Naive thymus-derived CD4-positive, alpha-beta T cell (primary cell): ENCODE data around the gene NFILZ. TPM values are rescaled to one million over a fixed set of nuclear protein-coding genes. Genes with fewer than 3 reads are reported as not detected.
"Not testable (repeated sequence)": the region's sequence is repeated elsewhere in the genome, so short reads cannot be mapped to it uniquely, and the experiment has no call there.

ENCODE experiments used
- ATAC-seq: fragments of 150-1000 bp; cut with Tn5 transposase; 2 replicates; pipeline ENCODE4 v1.10.0; 2021; ENCODE audit warnings: mild to moderate bottlenecking, moderate library complexity
- CTCF ChIA-PET: fragments of 350-600 bp; sonication (Branson Sonifier 250); formaldehyde crosslinking; loops from one replicate; lab custom pipeline; 2021; ENCODE audit warnings: antibody characterized with exemption; lab: Charles Lee
- POLR2A ChIA-PET: fragments of 350-600 bp; sonication (Branson Sonifier 250); formaldehyde crosslinking; loops from one replicate; lab custom pipeline; 2021; ENCODE audit warnings: antibody characterized with exemption, inconsistent platforms; lab: Charles Lee
- DNase-seq, 9 donors: peaks; one replicate each; pipeline versions ENCODE4 v3.0.0 to v3.0.0-alpha.2; 2020 to 2022; ENCODE audit warnings: mixed read lengths in 1 of 9
- H3K27ac ChIP-seq: one replicate; pipeline ENCODE4 v1.7.0; 2013; ENCODE audit warnings: mild to moderate bottlenecking, low read depth, low read length, moderate library complexity
- H3K27me3 ChIP-seq, 2 donors: one replicate each; pipeline ENCODE4 v1.7.0; 2013; ENCODE audit warnings: low read length in 2 of 2, mild to moderate bottlenecking in 2 of 2, moderate library complexity in 2 of 2; ENCODE audit not compliant: control insufficient read depth in 2 of 2, insufficient read depth in 2 of 2
- H3K36me3 ChIP-seq, 3 experiments: 1 replicate in 2 of 3; 2 replicates in 1 of 3; pipeline ENCODE4 v1.7.0; 2013; ENCODE audit warnings: low read length in 3 of 3, mild to moderate bottlenecking in 3 of 3, moderate library complexity in 1 of 3; ENCODE audit not compliant: insufficient read depth in 3 of 3, control insufficient read depth in 2 of 3
- H3K4me1 ChIP-seq, 2 donors: one replicate each; pipeline ENCODE4 v1.7.0; 2013; ENCODE audit warnings: low read length in 2 of 2, mild to moderate bottlenecking in 2 of 2, moderate library complexity in 1 of 2; ENCODE audit not compliant: control insufficient read depth in 2 of 2, insufficient read depth in 2 of 2
- H3K4me3 ChIP-seq: 2 replicates; pipeline ENCODE4 v1.7.0; 2013; ENCODE audit warnings: mild to moderate bottlenecking, low read length
- H3K9me3 ChIP-seq, 3 experiments: 1 replicate in 2 of 3; 2 replicates in 1 of 3; pipeline ENCODE4 v1.7.0; 2013; ENCODE audit warnings: low read length in 3 of 3; ENCODE audit not compliant: control insufficient read depth in 2 of 3
- H3K27ac Mint-ChIP-seq, 9 donors: one replicate each; pipeline ENCODE4 v1.8.0; 2020 to 2022; ENCODE audit warnings: mixed read lengths in 9 of 9, mild to moderate bottlenecking in 8 of 9, moderate library complexity in 5 of 9, inconsistent platforms in 2 of 9
- H3K27me3 Mint-ChIP-seq, 5 donors: one replicate each; pipeline ENCODE4 v1.8.0; 2021 to 2022; ENCODE audit warnings: mixed read lengths in 5 of 5, mild to moderate bottlenecking in 1 of 5
- H3K36me3 Mint-ChIP-seq, 5 donors: one replicate each; pipeline ENCODE4 v1.8.0; 2020 to 2022; ENCODE audit warnings: mixed read lengths in 5 of 5, mild to moderate bottlenecking in 3 of 5, inconsistent platforms in 1 of 5
- H3K4me1 Mint-ChIP-seq, 7 donors: one replicate each; pipeline ENCODE4 v1.8.0; 2020 to 2022; ENCODE audit warnings: mixed read lengths in 7 of 7, mild to moderate bottlenecking in 3 of 7, inconsistent platforms in 1 of 7
- H3K4me3 Mint-ChIP-seq, 10 donors: one replicate each; pipeline ENCODE4 v1.8.0; 2020 to 2022; ENCODE audit warnings: mild to moderate bottlenecking in 10 of 10, mixed read lengths in 10 of 10, moderate library complexity in 6 of 10, inconsistent platforms in 2 of 10
- H3K9me3 Mint-ChIP-seq, 11 donors: one replicate each; pipeline ENCODE4 v1.8.0; 2020 to 2022; ENCODE audit warnings: mixed read lengths in 11 of 11, mild to moderate bottlenecking in 4 of 11, inconsistent platforms in 1 of 11, moderate library complexity in 1 of 11
- intact Hi-C, 2 donors: fragments of 100-400 bp; cut with micrococcal nuclease; formaldehyde crosslinking; loops; one replicate each; pipeline ENCODE4 v1.15.1; 2023
- polyA plus RNA-seq, 2 donors: library from polyadenylated mRNA; unstranded; fragments of 300-500 nt; fragmentation: Illumina TruSeq; gene quantifications; one replicate each; pipeline ENCODE4 v1.2.3, GENCODE V29; 2021
- total RNA-seq, 6 experiments: library from RNA in 5 of 6; stranded (reverse) in 5 of 6; gene quantifications; 1 replicate in 5 of 6; 2 replicates in 1 of 6; pipeline ENCODE4 v1.2.3 and lab custom pipeline; 2021 to 2026

NFILZ gene
- total and polyA plus RNA-seq, 7 experiments from 2014 or later: not detected

GRCh38 chr19:8614455-8614854 lies 16.0 kb upstream of the NFILZ start:
- H3K4me1 Mint-ChIP-seq: peaks cover 16 to 40% (median 34%) of the 10 kb centered on the region in 7 donors
- intact Hi-C loops: no loop called here
- Histone ChIP-seq H3K4me3 (no peak overlapping the region), H3K36me3 (peaks cover 0 to 9% (median 0%) of the 10 kb centered on the region in 3 experiments), H3K4me1 (peaks cover 11% of the 10 kb centered on the region in 2 donors), H3K27me3 (no peaks in the 10 kb centered on the region), H3K9me3 (no peaks in the 10 kb centered on the region), H3K27ac (no peak overlapping the region)
- CTCF ChIA-PET: interaction anchor here (1.0 to 3.2 kb wide), 2 partner anchors 27 to 34 kb away, joined by 6 to 12 read pairs; no protein-coding TSS in a partner anchor
- H3K9me3 Mint-ChIP-seq: peaks cover 0 to 3% (median 0%) of the 10 kb centered on the region in 11 donors
- H3K4me3 Mint-ChIP-seq: no peak overlapping the region
- POLR2A ChIA-PET: no interaction called here
- H3K36me3 Mint-ChIP-seq: peaks cover 0 to 5% (median 0%) of the 10 kb centered on the region in 5 donors
- peaks cover 0 to 18% (median 0%) of the 10 kb centered on the region in 5 donors for H3K27me3 Mint-ChIP-seq
- no peak for ATAC-seq
- peak overlapping the region in 3 of 9 donors; percentile 6 to 64 (median 29) for H3K27ac Mint-ChIP-seq
- DNase-seq: no peak

- peak overlapping the region in 1 of 10 donors; percentile 7 for H3K4me3 Mint-ChIP-seq
- ChIA-PET POLR2A (interaction anchor here (0.8 kb wide), 1 partner anchor 109 kb away, joined by 3 read pairs; no protein-coding TSS in a partner anchor), CTCF (interaction anchor here (3.2 kb wide), 1 partner anchor 35 kb away, joined by 12 read pairs; no protein-coding TSS in a partner anchor)
- peaks cover 12 to 35% (median 29%) of the 10 kb centered on the region in 7 donors for H3K4me1 Mint-ChIP-seq
- peaks cover 0 to 2% (median 0%) of the 10 kb centered on the region in 5 donors for H3K36me3 Mint-ChIP-seq
- H3K4me1 ChIP-seq: peaks cover 7 to 11% of the 10 kb centered on the region in 2 donors
- intact Hi-C loops: loop anchor here (1.0 kb wide), 3 partner anchors 27 to 465 kb away; no protein-coding TSS in a partner anchor
- H3K9me3 Mint-ChIP-seq: peaks cover 0 to 3% (median 0%) of the 10 kb centered on the region in 11 donors
- ATAC-seq (no peak), DNase-seq (no peak)
- no peaks in the 10 kb centered on the region for H3K9me3 ChIP-seq
- H3K27ac ChIP-seq: no peak overlapping the region
- H3K27ac Mint-ChIP-seq: peak overlapping the region in 7 of 9 donors; percentile 29 to 72 (median 49)
- H3K4me3 ChIP-seq: no peak overlapping the region
- peaks cover 0 to 4% (median 0%) of the 10 kb centered on the region in 3 experiments for H3K36me3 ChIP-seq
- H3K27me3 ChIP-seq: no peaks in the 10 kb centered on the region
- H3K27me3 Mint-ChIP-seq: peaks cover 0 to 13% (median under 1%) of the 10 kb centered on the region in 5 donors
Observed at GRCh38 chr19:8615024-8615423, 15.4 kb upstream of the NFILZ start.

DNA sequence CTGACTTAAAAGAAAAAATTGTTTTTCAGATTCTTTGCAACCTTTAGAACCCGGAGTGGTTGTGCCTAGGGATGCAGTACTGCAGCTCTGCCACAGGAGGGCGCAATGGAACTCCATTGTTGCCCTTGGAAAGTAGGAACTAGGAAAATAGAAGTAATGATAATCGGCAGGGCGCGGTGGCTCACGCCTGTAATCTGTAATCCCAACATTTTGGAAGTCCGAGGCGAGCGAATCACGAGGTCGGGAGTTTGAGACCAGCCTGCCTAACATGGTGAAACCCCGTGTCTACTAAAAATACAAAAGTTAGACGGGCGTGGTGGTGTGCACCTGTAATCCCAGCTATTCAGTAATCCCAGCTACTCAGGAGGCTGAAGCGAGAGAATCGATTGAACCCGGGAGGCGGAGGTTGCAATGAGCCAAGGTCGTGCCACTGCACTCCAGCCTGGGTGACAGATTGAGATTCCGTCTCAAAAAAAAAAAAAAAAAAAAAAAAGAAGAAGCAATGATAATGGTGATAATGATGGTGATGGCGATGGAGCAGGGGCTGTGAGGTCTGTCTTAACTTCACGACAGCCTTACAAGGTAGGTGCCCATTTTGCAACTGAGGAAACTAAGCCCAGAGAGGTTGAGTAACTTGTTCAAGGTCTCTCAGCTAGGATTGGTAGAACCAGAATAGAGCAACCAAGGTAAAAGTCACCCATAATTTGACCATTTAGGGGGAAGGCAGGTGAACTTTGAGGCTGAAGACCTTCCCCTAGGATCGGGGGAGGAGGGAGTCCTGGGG lies 14.4 kb upstream of the NFILZ start:
- POLR2A ChIA-PET: interaction anchor here (0.8 kb wide), 1 partner anchor 110 kb away, joined by 3 read pairs; no protein-coding TSS in a partner anchor
- Histone ChIP-seq H3K27ac (no peak overlapping the region), H3K36me3 (no peaks in the 10 kb centered on the region), H3K27me3 (no peaks in the 10 kb centered on the region), H3K4me3 (no peak overlapping the region), H3K9me3 (no peaks in the 10 kb centered on the region), H3K4me1 (peaks cover 7 to 11% of the 10 kb centered on the region in 2 donors)
- ATAC-seq: peak; percentile 83
- peak; percentile 37 to 70 (median 54) for DNase-seq
- Mint-ChIP-seq H3K27me3 (peaks cover 0 to 10% (median 4%) of the 10 kb centered on the region in 5 donors), H3K4me1 (peaks cover 8 to 31% (median 25%) of the 10 kb centered on the region in 7 donors), H3K9me3 (peaks cover 0 to 3% (median 0%) of the 10 kb centered on the region in 11 donors), H3K27ac (peak overlapping the region in 6 of 9 donors; percentile 19 to 72 (median 48)), H3K36me3 (no peaks in the 10 kb centered on the region), H3K4me3 (peak overlapping the region in 5 of 10 donors; percentile 2 to 74 (median 30))
- intact Hi-C loops: loop anchor here (1.0 kb wide), 3 partner anchors 26 to 464 kb away; no protein-coding TSS in a partner anchor
- CTCF ChIA-PET: interaction anchor here (0.7 to 0.8 kb wide), 3 partner anchors 17 to 661 kb away, joined by 4 to 5 read pairs (median 4); no protein-coding TSS in a partner anchor

DNA sequence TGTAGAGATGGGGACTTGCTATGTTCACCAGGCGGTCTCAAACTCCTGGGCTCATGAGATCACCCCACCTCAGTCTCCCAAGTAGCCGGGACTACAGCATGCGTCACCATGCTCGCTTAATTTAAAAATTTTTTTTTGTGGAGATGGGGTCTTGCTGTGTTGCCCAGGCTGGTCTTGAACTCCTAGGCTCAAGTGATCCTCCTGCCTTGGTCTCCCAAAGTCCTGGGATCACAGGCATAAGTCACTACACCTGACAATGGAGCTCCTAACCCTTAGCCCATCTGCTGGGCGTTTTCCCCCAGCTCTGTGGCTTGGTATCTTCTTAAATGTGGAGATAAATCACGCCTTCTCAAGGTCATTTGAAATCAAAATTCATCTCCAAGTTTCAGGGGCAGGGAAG lies 13.6 kb upstream of the NFILZ start:
- POLR2A ChIA-PET: no interaction called here
- H3K27me3 Mint-ChIP-seq: peaks cover 0 to 6% (median 4%) of the 10 kb centered on the region in 5 donors
- no peaks in the 10 kb centered on the region for H3K9me3 ChIP-seq
- peaks cover 5 to 7% of the 10 kb centered on the region in 2 donors for H3K4me1 ChIP-seq
- H3K4me3 ChIP-seq: no peak overlapping the region
- no peaks in the 10 kb centered on the region for H3K27me3 ChIP-seq
- H3K4me1 Mint-ChIP-seq: peaks cover 8 to 26% (median 20%) of the 10 kb centered on the region in 7 donors
- CTCF ChIA-PET: interaction anchor here (0.7 kb wide), 1 partner anchor 210 kb away, joined by 5 read pairs; no protein-coding TSS in a partner anchor
- peaks cover 0 to 3% (median 0%) of the 10 kb centered on the region in 11 donors for H3K9me3 Mint-ChIP-seq
- H3K36me3 ChIP-seq: no peaks in the 10 kb centered on the region
- H3K27ac Mint-ChIP-seq: no peak overlapping the region
- intact Hi-C loops: no loop called here
- no peak overlapping the region for H3K27ac ChIP-seq
- H3K36me3 Mint-ChIP-seq: no peaks in the 10 kb centered on the region
- ATAC-seq: no peak
- DNase-seq: no peak
- no peak overlapping the region for H3K4me3 Mint-ChIP-seq

DNA sequence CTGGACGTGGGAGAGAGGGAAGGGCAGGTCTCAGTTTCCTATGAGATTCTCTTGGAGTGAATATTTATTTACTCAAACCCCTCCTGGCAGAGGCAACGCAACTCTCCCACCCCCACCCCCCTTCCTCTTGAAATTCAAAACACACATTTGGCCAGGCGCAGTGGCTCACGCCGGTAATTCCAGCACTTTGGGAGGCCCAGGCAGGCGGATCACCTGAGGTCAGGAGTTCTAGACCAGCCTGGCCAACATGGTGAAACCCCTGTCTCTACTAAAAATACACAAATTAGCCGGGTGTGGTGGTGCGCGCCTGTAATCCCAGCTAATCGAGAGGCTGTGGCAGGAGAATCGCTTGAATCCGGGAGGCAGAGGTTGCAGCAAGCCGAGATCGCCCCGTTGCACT lies 13.1 kb upstream of the NFILZ start:
- H3K9me3 ChIP-seq, ATAC-seq, H3K27me3 ChIP-seq, intact Hi-C loops, H3K36me3 ChIP-seq, H3K27ac ChIP-seq, POLR2A ChIA-PET, H3K36me3 Mint-ChIP-seq, H3K27ac Mint-ChIP-seq, H3K4me3 ChIP-seq, H3K4me1 ChIP-seq, H3K27me3 Mint-ChIP-seq, CTCF ChIA-PET, DNase-seq, H3K4me3 Mint-ChIP-seq, H3K9me3 Mint-ChIP-seq: not testable (repeated sequence)
- H3K4me1 Mint-ChIP-seq: peaks cover 6 to 23% (median 17%) of the 10 kb centered on the region in 7 donors

GRCh38 chr19:8617984-8618383 lies 12.4 kb upstream of the NFILZ start:
- no peak for DNase-seq
- no peaks in the 10 kb centered on the region for H3K27me3 ChIP-seq
- CTCF ChIA-PET: no interaction called here
- Mint-ChIP-seq H3K36me3 (no peaks in the 10 kb centered on the region), H3K4me1 (peaks cover 6 to 16% (median 13%) of the 10 kb centered on the region in 7 donors), H3K9me3 (peaks cover 0 to 3% (median 0%) of the 10 kb centered on the region in 11 donors), H3K27ac (no peak overlapping the region), H3K4me3 (no peak overlapping the region), H3K27me3 (peaks cover 0 to 5% (median 3%) of the 10 kb centered on the region in 5 donors)
- peaks cover 0 to 7% of the 10 kb centered on the region in 2 donors for H3K4me1 ChIP-seq
- no peak for ATAC-seq
- POLR2A ChIA-PET: no interaction called here
- intact Hi-C loops: no loop called here
- no peak overlapping the region for H3K4me3 ChIP-seq
- H3K27ac ChIP-seq: no peak overlapping the region
- H3K36me3 ChIP-seq: no peaks in the 10 kb centered on the region
- no peaks in the 10 kb centered on the region for H3K9me3 ChIP-seq
